Neuronal stem cell (in vitro differentiated cells): ENCODE data around the gene MS4A6A.

Experiments used
- DNase-seq: peaks from one replicate; pipeline ENCODE4 v3.0.0-alpha.2; 2013; ENCODE audit warnings: low spot score
- H2AFZ ChIP-seq: one replicate; pipeline ENCODE4 v1.6.1; 2013; ENCODE audit warnings: mild to moderate bottlenecking, low read length, inconsistent platforms
- H2AK5ac ChIP-seq: 2 replicates; pipeline ENCODE4 v1.6.1; 2013; ENCODE audit warnings: low read depth, mild to moderate bottlenecking, inconsistent platforms, low read length, moderate library complexity, mixed read lengths
- H2BK120ac ChIP-seq: 2 replicates; pipeline ENCODE4 v1.6.1; 2013; ENCODE audit warnings: low read depth, mild to moderate bottlenecking, inconsistent platforms, low read length, moderate library complexity, mixed read lengths
- H2BK12ac ChIP-seq: one replicate; pipeline ENCODE4 v1.6.1; 2013; ENCODE audit warnings: low read length, inconsistent platforms
- H2BK15ac ChIP-seq: 2 replicates; pipeline ENCODE4 v1.6.1; 2013; ENCODE audit warnings: mild to moderate bottlenecking, low read length, inconsistent platforms, mixed read lengths
- H2BK5ac ChIP-seq: one replicate; pipeline ENCODE4 v1.6.1; 2013; ENCODE audit warnings: inconsistent platforms, mild to moderate bottlenecking, low read length, moderate library complexity
- H3K14ac ChIP-seq: one replicate; pipeline ENCODE4 v1.6.1; 2013; ENCODE audit warnings: low read length, inconsistent platforms
- H3K18ac ChIP-seq: 2 replicates; pipeline ENCODE4 v1.6.1; 2013; ENCODE audit warnings: low read length, inconsistent platforms
- H3K23ac ChIP-seq: 2 replicates; pipeline ENCODE4 v1.6.1; 2013; ENCODE audit warnings: low read depth, mild to moderate bottlenecking, mixed read lengths, low read length, inconsistent platforms; ENCODE audit not compliant: poor library complexity
- H3K27ac ChIP-seq: replicated peaks from 3 replicates; pipeline ENCODE4 v1.5.1; 2013; ENCODE audit warnings: low read length, inconsistent platforms
- H3K27me3 ChIP-seq, 3 experiments: 2 replicates each; pipeline ENCODE4 v1.6.1; 2013; ENCODE audit warnings: low read length in 3 of 3, mild to moderate bottlenecking in 2 of 3, inconsistent platforms in 1 of 3, low read depth in 1 of 3, mixed read lengths in 1 of 3, moderate library complexity in 1 of 3; ENCODE audit not compliant: control insufficient read depth in 3 of 3, insufficient read depth in 3 of 3
- H3K36me3 ChIP-seq, 2 donors: replicated peaks in 1 of 2; 2 replicates each; pipeline ENCODE4 v1.6.1; 2013; ENCODE audit warnings: low read length in 2 of 2; ENCODE audit not compliant: control insufficient read depth in 2 of 2, insufficient read depth in 2 of 2
- H3K4ac ChIP-seq: 2 replicates; pipeline ENCODE4 v1.6.1; 2013; ENCODE audit warnings: inconsistent platforms, mild to moderate bottlenecking, low read length, moderate library complexity
- H3K4me1 ChIP-seq, 2 donors: 1 replicate in 1 of 2; 2 replicates in 1 of 2; pipeline ENCODE4 v1.6.1; 2013; ENCODE audit warnings: low read length in 2 of 2, low read depth in 1 of 2; ENCODE audit not compliant: control insufficient read depth in 2 of 2, insufficient read depth in 1 of 2
- H3K4me2 ChIP-seq: one replicate; pipeline ENCODE4 v1.6.1; 2013; ENCODE audit warnings: mild to moderate bottlenecking, low read length, inconsistent platforms; ENCODE audit not compliant: insufficient read depth, poor library complexity, severe bottlenecking
- H3K4me3 ChIP-seq, 2 donors: 2 replicates each; pipeline ENCODE4 v1.5.1; 2013; ENCODE audit warnings: low read length in 2 of 2, mild to moderate bottlenecking in 2 of 2, inconsistent platforms in 1 of 2, moderate library complexity in 1 of 2
- H3K79me1 ChIP-seq: one replicate; pipeline ENCODE4 v1.6.1; 2013; ENCODE audit warnings: low read depth, mild to moderate bottlenecking, inconsistent platforms, low read length, moderate library complexity
- H3K9ac ChIP-seq: one replicate; pipeline ENCODE4 v1.6.1; 2013; ENCODE audit warnings: mild to moderate bottlenecking, low read depth, low read length, inconsistent platforms; ENCODE audit not compliant: poor library complexity
- H3K9me3 ChIP-seq, 2 donors: replicated peaks in 1 of 2; 2 replicates each; pipeline versions ENCODE3 to v1.6.1; 2013; ENCODE audit warnings: low read length in 2 of 2, mild to moderate bottlenecking in 2 of 2, inconsistent platforms in 1 of 2, low read depth in 1 of 2, mixed read lengths in 1 of 2, moderate library complexity in 1 of 2; ENCODE audit not compliant: control insufficient read depth in 2 of 2, insufficient read depth in 1 of 2
- H4K8ac ChIP-seq: one replicate; pipeline ENCODE4 v1.6.1; 2013; ENCODE audit warnings: low read depth, mild to moderate bottlenecking, inconsistent platforms, low read length, moderate library complexity
- H4K91ac ChIP-seq: one replicate; pipeline ENCODE4 v1.6.1; 2013; ENCODE audit warnings: low read length, low read depth, mild to moderate bottlenecking, inconsistent platforms; ENCODE audit not compliant: poor library complexity
- WGBS, 2 donors: extraction: QIAGEN DNeasy Blood & Tissue Kit; methylation state at CpG; one replicate each; pipeline ENCODE4 v1.1.7; 2013; ENCODE audit warnings: missing lambda C conversion rate in 2 of 2, mixed read lengths in 1 of 2; ENCODE audit not compliant: insufficient read length in 2 of 2, insufficient replicate concordance in 1 of 2; ENCODE audit errors: extremely low coverage in 2 of 2; 5-methylcytosine and 5-hydroxymethylcytosine counted together

The MS4A6A gene

GRCh38 chr11:60161107-60161506 lies 21.8 kb downstream of the MS4A6A start:
- no peak overlapping the region for H3K18ac ChIP-seq
- no peak overlapping the region for H3K23ac ChIP-seq
- no peaks in the 10 kb centered on the region for H3K36me3 ChIP-seq
- no peak overlapping the region for H2BK120ac ChIP-seq
- no peak overlapping the region for H3K4me2 ChIP-seq
- no peak overlapping the region for H2BK15ac ChIP-seq
- no peaks in the 10 kb centered on the region for H3K9me3 ChIP-seq
- H3K9ac ChIP-seq, result no peak overlapping the region
- H3K27ac ChIP-seq, result no peak overlapping the region
- no peak overlapping the region for H2AK5ac ChIP-seq
- H3K4me1 ChIP-seq, result no peaks in the 10 kb centered on the region
- WGBS, 2 donors, result no CpG with 5 or more reads among the region's 2 CpGs
- no peaks in the 10 kb centered on the region for H3K79me1 ChIP-seq
- H4K8ac ChIP-seq, result no peak overlapping the region
- no peak for DNase-seq
- no peak overlapping the region for H2BK12ac ChIP-seq
- no peak overlapping the region for H3K4me3 ChIP-seq
- no peak overlapping the region for H2AFZ ChIP-seq
- no peak overlapping the region for H4K91ac ChIP-seq
- H3K14ac ChIP-seq, result no peak overlapping the region
- no peaks in the 10 kb centered on the region for H3K27me3 ChIP-seq
- H3K4ac ChIP-seq, result no peak overlapping the region
- H2BK5ac ChIP-seq, result no peak overlapping the region

GRCh38 chr11:60159868-60160267 lies 23.0 kb downstream of the MS4A6A start:
- no peak overlapping the region for H4K91ac ChIP-seq
- H3K18ac ChIP-seq, result no peak overlapping the region
- no peak for DNase-seq
- H2BK15ac ChIP-seq, result no peak overlapping the region
- H3K14ac ChIP-seq, result no peak overlapping the region
- no peak overlapping the region for H4K8ac ChIP-seq
- no peaks in the 10 kb centered on the region for H3K27me3 ChIP-seq
- H2BK120ac ChIP-seq, result no peak overlapping the region
- no peak overlapping the region for H3K4me2 ChIP-seq
- H3K9ac ChIP-seq, result no peak overlapping the region
- H3K36me3 ChIP-seq, result no peaks in the 10 kb centered on the region
- H3K9me3 ChIP-seq, result no peaks in the 10 kb centered on the region
- no peaks in the 10 kb centered on the region for H3K79me1 ChIP-seq
- no peak overlapping the region for H3K27ac ChIP-seq
- no CpG with 5 or more reads among the region's 1 CpG for WGBS, 2 donors
- no peak overlapping the region for H3K4ac ChIP-seq
- H2AK5ac ChIP-seq, result no peak overlapping the region
- H2AFZ ChIP-seq, result no peak overlapping the region
- H2BK5ac ChIP-seq, result no peak overlapping the region
- H3K23ac ChIP-seq, result no peak overlapping the region
- H3K4me1 ChIP-seq, result no peaks in the 10 kb centered on the region
- no peak overlapping the region for H2BK12ac ChIP-seq
- H3K4me3 ChIP-seq, result no peak overlapping the region

- Histone ChIP-seq H4K91ac (no peak overlapping the region), H3K4me2 (no peak overlapping the region), H2AFZ (no peak overlapping the region), H3K27me3 (no peaks in the 10 kb centered on the region), H3K9ac (no peak overlapping the region), H2BK12ac (no peak overlapping the region), H3K4me3 (no peak overlapping the region), H2BK15ac (no peak overlapping the region), H3K79me1 (no peaks in the 10 kb centered on the region), H2AK5ac (no peak overlapping the region), H3K36me3 (no peaks in the 10 kb centered on the region), H3K14ac (no peak overlapping the region), H3K4ac (no peak overlapping the region), H3K4me1 (no peaks in the 10 kb centered on the region), H2BK120ac (no peak overlapping the region), H4K8ac (no peak overlapping the region), H3K18ac (no peak overlapping the region), H2BK5ac (no peak overlapping the region), H3K9me3 (no peaks in the 10 kb centered on the region), H3K27ac (no peak overlapping the region), H3K23ac (no peak overlapping the region)
- DNase-seq, result no peak
- WGBS, 2 donors, result no CpG with 5 or more reads among the region's 2 CpGs
Measured at GRCh38 chr11:60159284-60159683, 23.6 kb downstream of the MS4A6A start.

- Histone ChIP-seq H3K79me1 (no peaks in the 10 kb centered on the region), H4K91ac (no peak overlapping the region), H2BK15ac (no peak overlapping the region), H3K4ac (no peak overlapping the region), H2BK12ac (no peak overlapping the region), H2AFZ (no peak overlapping the region), H2AK5ac (no peak overlapping the region), H3K14ac (no peak overlapping the region), H4K8ac (no peak overlapping the region), H2BK120ac (no peak overlapping the region), H3K27me3 (no peaks in the 10 kb centered on the region), H3K23ac (no peak overlapping the region), H2BK5ac (no peak overlapping the region), H3K9ac (no peak overlapping the region), H3K27ac (no peak overlapping the region), H3K4me3 (no peak overlapping the region), H3K4me1 (no peaks in the 10 kb centered on the region), H3K4me2 (no peak overlapping the region), H3K36me3 (no peaks in the 10 kb centered on the region), H3K18ac (no peak overlapping the region), H3K9me3 (no peaks in the 10 kb centered on the region)
- no CpG with 5 or more reads among the region's 3 CpGs for WGBS, 2 donors
- DNase-seq, result no peak
Measured at GRCh38 chr11:60158636-60159035, 24.2 kb downstream of the MS4A6A start.
